ENCODE data around the gene TBC1D2B.

Gene TBC1D2B

GRCh38 chr15:78072080-78072892 lies 5.2 kb downstream of the TBC1D2B start:
- TF ChIP-seq GATA3 (IDR thresholded peaks at IDR 0.05; ENCODE audit: low read depth, low read length) (no peak), GATA2 (IDR thresholded peaks at IDR 0.05; ENCODE audit: low read depth, low read length) (no peak)

- no peak for TF ChIP-seq GATA3 (IDR thresholded peaks at IDR 0.05; ENCODE audit: low read depth, low read length)
- TF ChIP-seq GATA2 (IDR thresholded peaks at IDR 0.05; ENCODE audit: low read depth, low read length), result no peak
Observed at GRCh38 chr15:78071383-78071782, 6.1 kb downstream of the TBC1D2B start.

GRCh38 chr15:78070049-78070700 lies 7.3 kb downstream of the TBC1D2B start:
- TF ChIP-seq GATA2 (IDR thresholded peaks at IDR 0.05; ENCODE audit: low read depth, low read length), result no peak
- no peak for TF ChIP-seq GATA3 (IDR thresholded peaks at IDR 0.05; ENCODE audit: low read depth, low read length)

- TF ChIP-seq GATA3 (IDR thresholded peaks at IDR 0.05; ENCODE audit: low read depth, low read length) (no peak), GATA2 (IDR thresholded peaks at IDR 0.05; ENCODE audit: low read depth, low read length) (0 out of 2 replicates have a peak, but pooled peaks have one; percentile 2)
Observed at GRCh38 chr15:78069462-78070029, 8.0 kb downstream of the TBC1D2B start.

GRCh38 chr15:78069052-78069414 lies 8.5 kb downstream of the TBC1D2B start:
- no peak for TF ChIP-seq GATA3 (IDR thresholded peaks at IDR 0.05; ENCODE audit: low read depth, low read length)
- 0 out of 2 replicates have a peak, but pooled peaks have one; percentile 8 for TF ChIP-seq GATA2 (IDR thresholded peaks at IDR 0.05; ENCODE audit: low read depth, low read length)

- TF ChIP-seq GATA2 (IDR thresholded peaks at IDR 0.05; ENCODE audit: low read depth, low read length) (peak; percentile 98), GATA3 (IDR thresholded peaks at IDR 0.05; ENCODE audit: low read depth, low read length) (peak; percentile 91)
Observed at GRCh38 chr15:78067328-78068228, 9.9 kb downstream of the TBC1D2B start.

GRCh38 chr15:78065973-78066946 lies 11.3 kb downstream of the TBC1D2B start:
- TF ChIP-seq GATA2 (IDR thresholded peaks at IDR 0.05; ENCODE audit: low read depth, low read length), result no peak
- TF ChIP-seq GATA3 (IDR thresholded peaks at IDR 0.05; ENCODE audit: low read depth, low read length), result no peak

- TF ChIP-seq GATA2 (IDR thresholded peaks at IDR 0.05; ENCODE audit: low read depth, low read length) (no peak), GATA3 (IDR thresholded peaks at IDR 0.05; ENCODE audit: low read depth, low read length) (no peak)
Observed at GRCh38 chr15:78065284-78065872, 12.1 kb downstream of the TBC1D2B start.

GRCh38 chr15:78064544-78064943 lies 13.0 kb downstream of the TBC1D2B start:
- TF ChIP-seq GATA3 (IDR thresholded peaks at IDR 0.05; ENCODE audit: low read depth, low read length) (no peak), GATA2 (IDR thresholded peaks at IDR 0.05; ENCODE audit: low read depth, low read length) (no peak)

- TF ChIP-seq GATA2 (IDR thresholded peaks at IDR 0.05; ENCODE audit: low read depth, low read length) (no peak), GATA3 (IDR thresholded peaks at IDR 0.05; ENCODE audit: low read depth, low read length) (no peak)
Observed at GRCh38 chr15:78063970-78064385, 13.5 kb downstream of the TBC1D2B start.

GRCh38 chr15:78063217-78063616 lies 14.3 kb downstream of the TBC1D2B start:
- no peak for TF ChIP-seq GATA2 (IDR thresholded peaks at IDR 0.05; ENCODE audit: low read depth, low read length)

GRCh38 chr15:78061963-78062427 lies 15.5 kb downstream of the TBC1D2B start:
- TF ChIP-seq GATA3 (IDR thresholded peaks at IDR 0.05; ENCODE audit: low read depth, low read length), result no peak
- no peak for TF ChIP-seq GATA2 (IDR thresholded peaks at IDR 0.05; ENCODE audit: low read depth, low read length)
